Effector CD8-positive, alpha-beta T cell (primary cell): ENCODE data around the gene TUBB3.
"Not testable (repeated sequence)": the region's sequence is repeated elsewhere in the genome, so short reads cannot be mapped to it uniquely, and the experiment has no call there.

Experiments
- DNase-seq: peaks from one replicate; lab custom pipeline; 2025; lab: John Stamatoyannopoulos, UW

The TUBB3 gene

GRCh38 chr16:89918453-89919347 is 4.4 kb upstream of the TUBB3 start, which contains the start of gene MC1R:
Gene MC1R (plus strand): TSS chr16:89918862. CDS start chr16:89919259, 397 bp downstream.
- DNase-seq: peak; percentile 15

- DNase-seq: no peak
These were observed 3.4 kb upstream of the TUBB3 start for GRCh38 chr16:89919535-89920406.

GRCh38 chr16:89920723-89921122 is 2.4 kb upstream of the TUBB3 start:
- no peak for DNase-seq

GRCh38 chr16:89921131-89921701 is 1.9 kb upstream of the TUBB3 start:
- DNase-seq: no peak

GRCh38 chr16:89921702-89922476 is 1.3 kb upstream of the TUBB3 start:
- no peak for DNase-seq

- no peak for DNase-seq
These were observed 662 bp upstream of the TUBB3 start for GRCh38 chr16:89922477-89922883.

GRCh38 chr16:89923640-89924296 is 626 bp downstream of the TUBB3 start:
- DNase-seq: no peak

GRCh38 chr16:89924297-89924924 is 1.3 kb downstream of the TUBB3 start:
- peak; percentile 13 for DNase-seq

GRCh38 chr16:89924925-89925307 is 1.8 kb downstream of the TUBB3 start:
- no peak for DNase-seq

- no peak for DNase-seq
These were observed 2.5 kb downstream of the TUBB3 start for GRCh38 chr16:89925596-89926079.

- no peak for DNase-seq
These were observed 8.3 kb downstream of the TUBB3 start for GRCh38 chr16:89931305-89931896.

GRCh38 chr16:89931964-89932363 is 8.8 kb downstream of the TUBB3 start:
- DNase-seq: no peak

- not testable (repeated sequence) for DNase-seq
These were observed 10.9 kb downstream of the TUBB3 start for GRCh38 chr16:89934019-89934418.

GRCh38 chr16:89934611-89935553 is 11.7 kb downstream of the TUBB3 start:
- DNase-seq: no peak

- DNase-seq: not testable (repeated sequence)
These were observed 12.5 kb downstream of the TUBB3 start for GRCh38 chr16:89935620-89936019.

- no peak for DNase-seq
These were observed 12.9 kb downstream of the TUBB3 start for GRCh38 chr16:89936034-89936433.

GRCh38 chr16:89936508-89936907 is 13.4 kb downstream of the TUBB3 start:
- DNase-seq: no peak

GRCh38 chr16:89936981-89937380 is 13.8 kb downstream of the TUBB3 start:
- DNase-seq: no peak
